NCI-H2227 (cell line): ENCODE results near the gene SAPCD2.
"Not testable (repeated sequence)": the region's sequence is repeated elsewhere in the genome, so short reads cannot be mapped to it uniquely, and the experiment has no call there.

Source experiments
- DNase-seq: peaks from one replicate; lab custom pipeline; 2025; ENCODE audit not compliant: unreplicated experiment; lab: John Stamatoyannopoulos, UW

SAPCD2 gene

GRCh38 chr9:137065336-137065967, 4.9 kb downstream of the SAPCD2 start:
- no peak for DNase-seq

- DNase-seq = no peak
Measured at GRCh38 chr9:137064880-137065164, 5.5 kb downstream of the SAPCD2 start.

GRCh38 chr9:137064027-137064879, 6.1 kb downstream of the SAPCD2 start:
- peak; percentile 34 for DNase-seq

GRCh38 chr9:137063311-137064026, 6.9 kb downstream of the SAPCD2 start:
- DNase-seq = no peak

GRCh38 chr9:137062798-137063197, 7.6 kb downstream of the SAPCD2 start:
- DNase-seq = not testable (repeated sequence)

- no peak for DNase-seq
Measured at GRCh38 chr9:137062384-137062783, 8.0 kb downstream of the SAPCD2 start.

- DNase-seq = no peak
Measured at GRCh38 chr9:137058521-137059234, 11.7 kb downstream of the SAPCD2 start.

- DNase-seq = no peak
Measured at GRCh38 chr9:137057545-137057944, 12.8 kb downstream of the SAPCD2 start.

- no peak for DNase-seq
Measured at GRCh38 chr9:137056739-137057415, 13.5 kb downstream of the SAPCD2 start.

GRCh38 chr9:137055385-137056364, 14.7 kb downstream of the SAPCD2 start:
- DNase-seq = no peak

GRCh38 chr9:137054932-137055384, 15.4 kb downstream of the SAPCD2 start:
- no peak for DNase-seq

- DNase-seq = peak; percentile 58
Measured at GRCh38 chr9:137053944-137054931, 16.1 kb downstream of the SAPCD2 start, which contains the start of gene ENTPD2. Gene ENTPD2 (minus strand): TSS chr9:137054061. CDS start chr9:137053997, 64 bp downstream.

- no peak for DNase-seq
Measured at GRCh38 chr9:137052998-137053943, 17.1 kb downstream of the SAPCD2 start.

GRCh38 chr9:137052293-137052692, 18.1 kb downstream of the SAPCD2 start:
- DNase-seq = no peak

GRCh38 chr9:137051145-137051724, 19.1 kb downstream of the SAPCD2 start:
- no peak for DNase-seq

GRCh38 chr9:137050570-137050969, 19.8 kb downstream of the SAPCD2 start:
- DNase-seq = no peak
